Panc1 (cell line): Measurements from ENCODE around the gene SLC10A1. TPM values are rescaled to one million over a fixed set of nuclear protein-coding genes. Genes with fewer than 3 reads are reported as not detected.

Source experiments
- ATAC-seq: fragments of 200-7000 bp; cut with Tn5 transposase; 2 replicates; pipeline ENCODE4 v1.9.1; 2020; ENCODE audit warnings: mild to moderate bottlenecking, moderate library complexity
- BruUV-seq: library from RNA; stranded (reverse); fragments of 400-500 nt; replicated peaks from 2 replicates; lab custom pipeline; 2021; lab: Mats Ljungman, UMichigan
- CTCF ChIA-PET: fragments of 300-600 bp; sonication (Branson Sonifier 250); formaldehyde crosslinking; loops from one replicate; lab custom pipeline; 2022; ENCODE audit warnings: antibody characterized with exemption; lab: Charles Lee
- POLR2A ChIA-PET: fragments of 300-600 bp; sonication (Branson Sonifier 250); formaldehyde crosslinking; loops from one replicate; lab custom pipeline; 2022; ENCODE audit warnings: antibody characterized with exemption; lab: Charles Lee
- DNase-seq: peaks from one replicate; pipeline ENCODE4 v3.0.0-alpha.2; 2010; ENCODE audit warnings: low read depth, low spot score
- H3K27ac ChIP-seq: 2 replicates; pipeline ENCODE4 v1.5.1; 2011; ENCODE audit warnings: mild to moderate bottlenecking, low read length, inconsistent platforms
- H3K27me3 ChIP-seq: fragments of 200-500 bp; sonication (Bioruptor generic); 2 replicates; pipeline ENCODE4 v1.6.0; 2014; ENCODE audit warnings: low read length, inconsistent platforms; ENCODE audit not compliant: control insufficient read depth, insufficient read depth
- H3K36me3 ChIP-seq: fragments of 200-500 bp; sonication (Bioruptor generic); 2 replicates; pipeline ENCODE4 v1.5.1; 2014; ENCODE audit warnings: inconsistent platforms, mild to moderate bottlenecking, low read length, moderate library complexity; ENCODE audit not compliant: control insufficient read depth, insufficient read depth
- H3K4me1 ChIP-seq: 2 replicates; pipeline ENCODE4 v1.5.1; 2011; ENCODE audit warnings: inconsistent platforms, mild to moderate bottlenecking, low read length, moderate library complexity; ENCODE audit not compliant: control insufficient read depth, insufficient read depth
- H3K4me3 ChIP-seq, 2 experiments: 2 replicates each; pipeline ENCODE4 v1.5.1; 2011 to 2012; ENCODE audit warnings: low read depth in 2 of 2, low read length in 2 of 2, mild to moderate bottlenecking in 2 of 2, inconsistent platforms in 1 of 2, moderate library complexity in 1 of 2
- H3K9me3 ChIP-seq: fragments of 200-500 bp; sonication (Bioruptor generic); 2 replicates; pipeline ENCODE4 v1.5.1; 2014; ENCODE audit warnings: low read depth, mild to moderate bottlenecking, inconsistent platforms, low read length, moderate library complexity; ENCODE audit not compliant: control insufficient read depth, insufficient read depth
- POLR2AphosphoS5 ChIP-seq: IDR thresholded peaks from 2 replicates; pipeline ENCODE4 v1.6.1; 2012; ENCODE audit warnings: mild to moderate bottlenecking, low read depth, low read length, moderate library complexity
- SIN3A ChIP-seq: IDR thresholded peaks from 2 replicates; pipeline ENCODE4 v1.6.1; 2012; ENCODE audit warnings: low read depth, mild to moderate bottlenecking, low read length, moderate library complexity, borderline replicate concordance; ENCODE audit not compliant: insufficient read depth
- TCF7L2 ChIP-seq: IDR thresholded peaks from 2 replicates; pipeline ENCODE4 v1.6.1; 2011; ENCODE audit warnings: mild to moderate bottlenecking, low read depth, low read length, inconsistent platforms
- in situ Hi-C: cut with HindIII; loops from 2 replicates; pipeline ENCODE4 v1.10.0; 2016; ENCODE audit warnings: low sequenced_read_pairs, low pct_unique_long_range_greater_than_20kb
- intact Hi-C: fragments of 100-400 bp; cut with micrococcal nuclease; formaldehyde crosslinking; loops from one replicate; pipeline ENCODE4 v1.10.0; 2022; ENCODE audit not compliant: unreplicated experiment
- total RNA-seq: library from RNA; stranded (reverse); gene quantifications from one replicate; pipeline ENCODE4 v1.2.1, GENCODE V29; 2021; ENCODE audit not compliant: unreplicated experiment
- TF ChIP-seq, protein P1 (sequence below), 2 experiments: IDR thresholded peaks; 2 replicates each; pipeline ENCODE4 v1.6.1; 2011 to 2012; ENCODE audit warnings: low read depth in 2 of 2, control low read depth in 1 of 2, low read length in 1 of 2, mild to moderate bottlenecking in 1 of 2, moderate library complexity in 1 of 2; ENCODE audit not compliant: insufficient read depth in 1 of 2
- TF ChIP-seq, protein P2 (sequence below): fragments of 450-650 bp; IDR thresholded peaks from 2 replicates; pipeline ENCODE4 v1.5.1; 2017; ENCODE audit warnings: mild to moderate bottlenecking

Gene SLC10A1
- total RNA-seq, 1 experiment from 2014 or later, result not detected

DNA sequence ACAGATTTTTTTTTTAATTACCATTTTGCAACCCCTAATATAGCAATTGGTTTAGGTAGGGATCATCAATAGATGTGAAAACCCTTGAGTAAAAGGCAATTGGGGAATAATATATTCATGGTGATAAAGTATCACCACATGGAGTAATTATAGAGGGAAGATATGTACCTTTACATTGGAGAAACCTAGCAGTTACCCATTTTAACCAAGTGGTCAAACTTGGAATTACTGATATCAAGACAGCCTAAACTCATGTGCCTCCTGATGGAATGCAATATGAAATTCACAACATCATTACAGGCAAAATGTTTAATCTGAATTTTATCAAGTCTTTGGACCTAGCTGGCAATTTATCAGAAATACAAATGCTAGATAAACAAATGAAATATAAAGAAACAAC lies 6.7 kb upstream of the SLC10A1 start:
- TF ChIP-seq, protein P1, sequence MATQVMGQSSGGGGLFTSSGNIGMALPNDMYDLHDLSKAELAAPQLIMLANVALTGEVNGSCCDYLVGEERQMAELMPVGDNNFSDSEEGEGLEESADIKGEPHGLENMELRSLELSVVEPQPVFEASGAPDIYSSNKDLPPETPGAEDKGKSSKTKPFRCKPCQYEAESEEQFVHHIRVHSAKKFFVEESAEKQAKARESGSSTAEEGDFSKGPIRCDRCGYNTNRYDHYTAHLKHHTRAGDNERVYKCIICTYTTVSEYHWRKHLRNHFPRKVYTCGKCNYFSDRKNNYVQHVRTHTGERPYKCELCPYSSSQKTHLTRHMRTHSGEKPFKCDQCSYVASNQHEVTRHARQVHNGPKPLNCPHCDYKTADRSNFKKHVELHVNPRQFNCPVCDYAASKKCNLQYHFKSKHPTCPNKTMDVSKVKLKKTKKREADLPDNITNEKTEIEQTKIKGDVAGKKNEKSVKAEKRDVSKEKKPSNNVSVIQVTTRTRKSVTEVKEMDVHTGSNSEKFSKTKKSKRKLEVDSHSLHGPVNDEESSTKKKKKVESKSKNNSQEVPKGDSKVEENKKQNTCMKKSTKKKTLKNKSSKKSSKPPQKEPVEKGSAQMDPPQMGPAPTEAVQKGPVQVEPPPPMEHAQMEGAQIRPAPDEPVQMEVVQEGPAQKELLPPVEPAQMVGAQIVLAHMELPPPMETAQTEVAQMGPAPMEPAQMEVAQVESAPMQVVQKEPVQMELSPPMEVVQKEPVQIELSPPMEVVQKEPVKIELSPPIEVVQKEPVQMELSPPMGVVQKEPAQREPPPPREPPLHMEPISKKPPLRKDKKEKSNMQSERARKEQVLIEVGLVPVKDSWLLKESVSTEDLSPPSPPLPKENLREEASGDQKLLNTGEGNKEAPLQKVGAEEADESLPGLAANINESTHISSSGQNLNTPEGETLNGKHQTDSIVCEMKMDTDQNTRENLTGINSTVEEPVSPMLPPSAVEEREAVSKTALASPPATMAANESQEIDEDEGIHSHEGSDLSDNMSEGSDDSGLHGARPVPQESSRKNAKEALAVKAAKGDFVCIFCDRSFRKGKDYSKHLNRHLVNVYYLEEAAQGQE (IDR thresholded peaks at IDR 0.05; ENCODE audit: insufficient read depth in 1 of 2, low read depth in 2 of 2, low read length in 1 of 2), result no peak
- in situ Hi-C loops (no loop called here), intact Hi-C loops (no loop called here)
- ATAC-seq (no peak), DNase-seq (no peak)
- no peaks in the 10 kb centered on the region for H3K4me1 ChIP-seq
- BruUV-seq, result no TSS peak
- H3K36me3 ChIP-seq, result no peaks in the 10 kb centered on the region
- ChIA-PET POLR2A (no interaction called here), CTCF (no interaction called here)
- H3K27ac ChIP-seq, result no peak overlapping the region
- H3K9me3 ChIP-seq, result no peaks in the 10 kb centered on the region
- H3K27me3 ChIP-seq, result no peaks in the 10 kb centered on the region
- no peak overlapping the region for H3K4me3 ChIP-seq

DNA sequence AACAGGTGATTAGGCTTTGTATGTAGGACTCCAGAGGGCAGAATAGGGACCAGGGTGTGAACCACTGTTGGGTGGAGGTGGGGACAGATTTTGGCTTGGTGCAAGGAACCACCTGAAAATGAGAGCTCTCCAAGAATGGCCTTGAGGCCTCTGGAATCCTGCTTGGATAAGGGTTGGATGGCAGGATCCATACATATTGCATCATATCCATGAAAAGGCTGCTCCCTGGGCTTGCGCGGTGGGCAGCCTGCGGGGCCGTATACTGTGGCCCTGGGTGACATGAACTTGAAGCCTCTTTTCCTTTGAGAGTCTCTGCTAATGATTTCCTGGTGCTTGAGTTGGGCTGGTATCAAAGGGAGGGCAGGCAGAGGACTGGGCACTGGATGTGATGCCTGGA lies 1.3 kb upstream of the SLC10A1 start:
- in situ Hi-C loops, result no loop called here

More for the DNA sequence above, 1.3 kb upstream of the SLC10A1 start:
- Histone ChIP-seq H3K4me1 (no peaks in the 10 kb centered on the region), H3K4me3 (no peak overlapping the region), H3K9me3 (no peaks in the 10 kb centered on the region), H3K36me3 (no peaks in the 10 kb centered on the region), H3K27me3 (no peaks in the 10 kb centered on the region), H3K27ac (no peak overlapping the region)
- TF ChIP-seq, protein P1 (IDR thresholded peaks at IDR 0.05; ENCODE audit: insufficient read depth in 1 of 2, low read depth in 2 of 2, low read length in 1 of 2), result no peak
- TF ChIP-seq, protein P2, sequence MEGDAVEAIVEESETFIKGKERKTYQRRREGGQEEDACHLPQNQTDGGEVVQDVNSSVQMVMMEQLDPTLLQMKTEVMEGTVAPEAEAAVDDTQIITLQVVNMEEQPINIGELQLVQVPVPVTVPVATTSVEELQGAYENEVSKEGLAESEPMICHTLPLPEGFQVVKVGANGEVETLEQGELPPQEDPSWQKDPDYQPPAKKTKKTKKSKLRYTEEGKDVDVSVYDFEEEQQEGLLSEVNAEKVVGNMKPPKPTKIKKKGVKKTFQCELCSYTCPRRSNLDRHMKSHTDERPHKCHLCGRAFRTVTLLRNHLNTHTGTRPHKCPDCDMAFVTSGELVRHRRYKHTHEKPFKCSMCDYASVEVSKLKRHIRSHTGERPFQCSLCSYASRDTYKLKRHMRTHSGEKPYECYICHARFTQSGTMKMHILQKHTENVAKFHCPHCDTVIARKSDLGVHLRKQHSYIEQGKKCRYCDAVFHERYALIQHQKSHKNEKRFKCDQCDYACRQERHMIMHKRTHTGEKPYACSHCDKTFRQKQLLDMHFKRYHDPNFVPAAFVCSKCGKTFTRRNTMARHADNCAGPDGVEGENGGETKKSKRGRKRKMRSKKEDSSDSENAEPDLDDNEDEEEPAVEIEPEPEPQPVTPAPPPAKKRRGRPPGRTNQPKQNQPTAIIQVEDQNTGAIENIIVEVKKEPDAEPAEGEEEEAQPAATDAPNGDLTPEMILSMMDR, result no peak
- TF ChIP-seq POLR2AphosphoS5 (no peak), TCF7L2 (no peak), SIN3A (no peak)
- intact Hi-C loops, result no loop called here
- POLR2A ChIA-PET, result no interaction called here
- BruUV-seq, result no TSS peak
- CTCF ChIA-PET, result no interaction called here
- ATAC-seq, result no peak
- no peak for DNase-seq
